ENCODE results near the gene CYLC2.

CYLC2 gene, protein sequence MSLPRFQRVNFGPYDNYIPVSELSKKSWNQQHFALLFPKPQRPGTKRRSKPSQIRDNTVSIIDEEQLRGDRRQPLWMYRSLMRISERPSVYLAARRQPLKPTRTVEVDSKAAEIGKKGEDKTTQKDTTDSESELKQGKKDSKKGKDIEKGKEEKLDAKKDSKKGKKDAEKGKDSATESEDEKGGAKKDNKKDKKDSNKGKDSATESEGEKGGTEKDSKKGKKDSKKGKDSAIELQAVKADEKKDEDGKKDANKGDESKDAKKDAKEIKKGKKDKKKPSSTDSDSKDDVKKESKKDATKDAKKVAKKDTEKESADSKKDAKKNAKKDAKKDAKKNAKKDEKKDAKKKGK

DNA sequence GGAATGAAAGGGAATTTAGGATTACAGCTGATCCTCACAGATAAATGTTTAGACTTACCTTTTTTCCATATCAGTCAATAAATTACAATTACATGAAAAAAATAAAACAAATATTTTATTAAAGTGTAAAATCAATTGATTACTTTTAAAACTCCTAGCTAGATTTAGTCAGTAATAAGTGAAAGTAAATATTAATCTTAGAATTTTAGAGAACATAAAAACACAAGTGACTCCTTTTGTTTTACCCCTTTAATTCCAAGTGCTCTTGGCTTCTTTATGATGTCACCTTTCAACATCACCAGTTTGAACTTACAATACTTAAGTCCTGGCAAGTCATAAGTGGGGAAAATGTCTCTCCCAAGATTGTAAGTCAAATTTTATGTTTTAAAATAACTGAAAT, at the start of gene CYLC2:
TSS of gene CYLC2 (plus strand) at position 301 of the 400 bp plus-strand sequence. CDS start at position 349, 48 bp downstream.
- DNase-seq (ENCODE audit: low read depth in 2 of 2): no peak

DNA sequence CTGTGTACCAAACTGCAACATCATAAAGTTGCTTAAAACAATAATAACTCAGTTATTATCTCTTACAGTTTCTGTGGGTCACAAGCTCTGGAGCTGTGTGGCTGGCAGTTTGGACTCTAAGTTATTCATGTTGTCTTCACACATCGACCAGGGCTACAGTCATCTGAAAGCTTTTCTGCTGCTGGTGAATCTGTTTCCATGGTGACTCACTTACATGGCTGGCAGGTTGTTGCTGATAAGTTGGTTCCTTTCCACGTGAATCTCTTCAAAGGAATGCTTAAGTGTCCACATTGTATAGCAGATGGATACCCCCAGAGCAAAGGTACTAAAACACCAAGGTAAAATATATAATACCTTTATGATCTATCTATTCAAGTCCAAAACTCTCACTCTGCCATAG, 44.8 kb upstream of the CYLC2 start:
- DNase-seq (ENCODE audit: low read depth in 2 of 2): no peak

DNA sequence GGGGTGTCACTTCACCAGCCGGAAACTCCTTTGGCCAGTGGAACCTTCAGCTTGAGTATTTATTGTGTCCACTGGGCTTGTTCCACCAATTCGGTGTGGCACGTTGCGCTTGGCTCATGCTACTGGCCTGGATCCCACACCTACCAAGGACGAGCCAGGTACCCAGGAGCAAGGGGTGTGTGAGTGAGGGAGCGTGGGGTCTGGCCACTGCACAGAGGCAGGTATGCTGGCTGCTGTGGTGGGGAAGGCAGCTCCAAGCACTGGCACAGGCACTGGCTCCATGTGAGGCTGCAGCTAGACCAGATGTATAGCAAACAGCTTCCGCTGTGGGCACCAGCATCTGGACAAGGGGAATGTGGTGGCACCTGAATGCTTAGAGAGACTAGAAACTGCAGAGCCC, 28.1 kb upstream of the CYLC2 start:
- no peak for DNase-seq (ENCODE audit: low read depth in 2 of 2)

DNA sequence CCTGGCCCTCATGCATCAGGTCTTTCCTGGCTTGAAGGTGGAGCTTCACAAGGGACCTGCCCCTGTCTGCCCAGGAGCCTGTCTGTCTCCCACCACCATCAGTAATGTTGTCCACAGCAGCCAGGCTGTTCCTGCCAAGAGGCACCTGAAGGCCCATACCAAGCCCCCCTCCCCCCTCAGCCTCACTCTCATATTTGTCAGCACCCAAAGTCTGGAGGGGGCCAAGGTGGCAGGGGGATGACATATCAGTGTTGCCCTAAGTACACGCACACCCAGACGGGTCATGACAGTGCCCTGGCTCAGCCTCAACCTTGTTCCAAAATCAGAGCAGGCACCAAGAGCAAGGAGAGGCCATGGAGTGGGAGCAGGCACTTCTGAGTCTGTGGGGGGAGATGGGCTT, 27.2 kb upstream of the CYLC2 start:
- no peak for DNase-seq (ENCODE audit: low read depth in 2 of 2)

DNA sequence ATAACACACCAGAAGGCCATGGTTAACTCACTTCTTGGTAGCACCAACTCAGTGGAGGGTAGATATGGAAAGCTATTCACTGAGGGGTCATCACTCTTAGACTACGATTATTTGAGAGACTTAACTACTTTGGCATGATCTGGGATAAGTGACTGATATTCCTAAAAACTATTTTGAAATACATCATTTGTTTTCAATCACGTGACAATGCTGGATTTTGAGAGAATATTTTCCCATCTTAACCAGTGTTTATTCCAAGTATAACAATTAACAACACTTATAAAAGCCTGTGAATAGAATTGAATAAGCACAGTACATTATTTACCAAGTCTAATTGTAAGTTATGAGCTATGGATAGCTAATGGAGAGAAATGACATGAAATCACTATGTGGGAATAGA, 22.4 kb upstream of the CYLC2 start:
- no peak for DNase-seq (ENCODE audit: low read depth in 2 of 2)

DNA sequence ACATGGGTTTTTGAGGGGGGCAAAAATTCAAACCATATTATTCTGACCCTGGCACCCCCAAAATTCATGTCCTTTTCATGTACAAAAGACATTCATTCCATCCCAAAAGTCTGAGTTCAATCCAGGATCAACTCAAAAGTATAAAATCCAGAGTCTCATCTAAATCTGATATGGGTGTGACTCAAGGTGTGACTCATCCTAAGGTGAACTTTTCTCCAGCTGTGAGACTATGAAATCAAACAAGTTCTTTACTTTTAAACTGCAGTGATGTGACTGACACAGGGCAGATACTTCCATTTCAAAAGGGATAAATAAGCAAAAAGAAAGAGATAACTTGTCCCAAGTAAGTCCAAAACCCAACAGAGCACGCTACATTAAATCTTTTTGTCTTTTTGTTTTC, 20.6 kb upstream of the CYLC2 start:
- no peak for DNase-seq (ENCODE audit: low read depth in 2 of 2)

DNA sequence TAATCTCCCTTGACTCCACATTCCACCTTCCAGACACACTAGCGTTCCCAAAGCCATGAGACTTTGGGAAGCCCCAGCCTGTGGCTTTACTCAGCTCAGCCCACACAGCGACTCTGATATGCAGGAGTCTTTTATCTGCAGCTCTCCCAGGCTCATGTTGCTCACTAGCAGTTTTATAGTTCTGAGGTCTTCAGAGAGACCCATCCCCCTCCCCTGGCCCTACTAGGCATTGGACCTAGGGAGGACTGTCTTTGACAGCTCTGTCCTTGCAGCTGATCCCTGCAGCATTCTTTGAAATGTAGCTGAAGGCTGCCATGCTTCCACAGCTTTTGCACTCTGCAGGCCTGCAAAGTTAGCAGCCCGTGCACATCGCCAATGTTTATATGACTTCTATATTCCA, 19.9 kb upstream of the CYLC2 start:
- DNase-seq (ENCODE audit: low read depth in 2 of 2): no peak

DNA sequence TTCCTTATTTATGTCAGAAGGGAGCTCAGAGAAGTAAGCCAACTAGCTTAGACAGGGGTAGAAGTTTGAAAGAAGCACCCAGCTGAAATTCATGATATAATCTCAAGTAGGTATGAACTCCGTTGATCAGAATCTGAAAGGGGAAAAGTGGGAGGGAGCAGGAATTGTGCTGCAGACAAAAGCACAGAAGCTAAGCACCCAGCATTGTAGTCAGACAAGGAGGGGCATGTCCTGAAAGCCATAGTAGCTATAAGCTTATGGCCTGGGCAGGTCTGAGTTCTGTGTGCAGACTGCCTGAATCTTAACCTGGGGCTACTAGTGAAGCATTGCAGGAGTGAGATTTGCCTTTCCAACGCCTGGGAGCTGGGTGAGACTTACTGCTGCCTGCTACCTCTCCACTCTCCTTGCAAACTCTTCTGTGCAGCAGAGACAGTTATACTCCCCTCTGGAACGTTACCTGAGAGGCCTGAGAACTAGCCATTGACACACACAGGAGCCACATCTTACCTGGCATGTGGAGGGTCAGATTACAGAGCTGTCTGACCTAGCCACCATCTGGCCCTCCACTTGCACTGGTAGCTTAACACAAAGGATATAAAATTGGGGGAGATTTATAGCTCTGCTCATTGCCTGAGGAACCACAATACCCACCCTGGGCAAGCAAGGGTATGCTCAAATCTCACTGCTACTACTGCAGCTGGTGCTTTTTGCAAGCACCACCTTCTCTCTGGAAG, 9.8 kb upstream of the CYLC2 start:
- no peak for DNase-seq (ENCODE audit: low read depth in 2 of 2)

DNA sequence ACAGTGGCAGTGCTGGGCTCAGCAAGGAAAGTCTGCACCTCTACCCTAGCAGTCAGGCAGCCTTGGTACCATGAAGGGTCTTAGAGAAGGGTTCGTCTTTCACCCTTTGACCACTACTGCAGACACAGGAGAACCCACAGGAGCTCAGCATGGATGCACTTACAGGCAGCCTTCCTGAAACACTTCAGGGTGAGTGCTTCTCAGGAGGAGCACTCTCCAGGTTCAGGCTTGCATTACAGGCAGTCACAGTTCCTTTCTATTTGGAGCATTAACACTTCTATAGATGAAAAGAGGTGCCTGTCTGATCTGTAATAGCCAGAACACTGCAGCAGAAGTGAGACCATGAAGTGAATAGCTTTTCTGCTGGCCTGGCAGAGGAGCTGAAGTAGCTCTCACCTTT, 8.7 kb upstream of the CYLC2 start:
- no peak for DNase-seq (ENCODE audit: low read depth in 2 of 2)

DNA sequence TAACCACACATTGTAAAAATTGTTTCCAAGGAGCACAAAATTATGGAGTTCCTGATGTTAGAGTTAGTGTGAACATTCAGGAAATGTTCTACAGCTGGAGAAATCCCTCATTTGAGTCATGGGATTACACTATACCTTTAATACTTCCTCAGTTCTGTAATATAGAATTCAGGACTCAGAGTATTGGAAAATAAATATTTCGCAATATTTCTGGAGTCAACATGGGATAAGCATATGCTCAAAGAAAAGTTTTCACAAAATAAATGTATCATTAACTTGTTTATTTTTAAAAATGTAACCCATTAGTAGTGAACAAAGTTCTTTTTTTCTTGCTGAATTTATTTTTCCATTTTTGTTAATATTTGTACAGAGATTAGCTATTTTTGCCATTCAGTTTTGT, 8.6 kb downstream of the CYLC2 start:
- DNase-seq (ENCODE audit: low read depth in 2 of 2): no peak

DNA sequence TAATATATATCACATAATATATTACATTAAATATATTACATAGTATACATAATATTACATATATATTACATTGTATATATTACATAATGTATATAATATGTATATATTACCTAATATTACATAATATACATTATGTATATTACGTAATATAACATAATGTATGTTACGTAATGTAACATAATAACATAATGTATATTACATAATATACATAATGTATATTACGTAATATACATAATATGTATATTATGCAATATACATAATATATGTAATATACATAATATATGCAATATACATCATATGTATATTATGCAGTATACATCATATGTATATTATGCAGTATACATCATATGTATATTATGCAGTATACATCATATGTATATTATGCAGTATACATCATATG, 19.1 kb downstream of the CYLC2 start:
- no peak for DNase-seq (ENCODE audit: low read depth in 2 of 2)

DNA sequence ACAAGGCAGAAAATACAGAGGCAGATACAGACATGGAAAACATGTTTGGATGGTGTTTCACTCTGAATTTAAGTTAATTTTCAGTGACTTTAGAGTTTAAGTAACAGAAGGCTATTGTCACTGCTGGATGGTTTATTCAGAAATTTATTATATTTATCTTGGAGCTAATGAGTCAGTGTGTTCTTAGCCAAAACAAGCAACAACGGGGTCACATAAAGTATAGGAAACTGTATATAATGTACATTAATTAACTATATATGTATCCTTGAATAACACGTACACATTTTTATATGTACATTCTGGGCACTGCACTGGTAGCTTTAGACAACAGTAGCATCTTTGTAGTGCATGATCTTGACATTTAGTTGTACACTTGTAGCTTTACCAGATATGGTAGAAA, 30.7 kb downstream of the CYLC2 start:
- no peak for DNase-seq (ENCODE audit: low read depth in 2 of 2)

DNA sequence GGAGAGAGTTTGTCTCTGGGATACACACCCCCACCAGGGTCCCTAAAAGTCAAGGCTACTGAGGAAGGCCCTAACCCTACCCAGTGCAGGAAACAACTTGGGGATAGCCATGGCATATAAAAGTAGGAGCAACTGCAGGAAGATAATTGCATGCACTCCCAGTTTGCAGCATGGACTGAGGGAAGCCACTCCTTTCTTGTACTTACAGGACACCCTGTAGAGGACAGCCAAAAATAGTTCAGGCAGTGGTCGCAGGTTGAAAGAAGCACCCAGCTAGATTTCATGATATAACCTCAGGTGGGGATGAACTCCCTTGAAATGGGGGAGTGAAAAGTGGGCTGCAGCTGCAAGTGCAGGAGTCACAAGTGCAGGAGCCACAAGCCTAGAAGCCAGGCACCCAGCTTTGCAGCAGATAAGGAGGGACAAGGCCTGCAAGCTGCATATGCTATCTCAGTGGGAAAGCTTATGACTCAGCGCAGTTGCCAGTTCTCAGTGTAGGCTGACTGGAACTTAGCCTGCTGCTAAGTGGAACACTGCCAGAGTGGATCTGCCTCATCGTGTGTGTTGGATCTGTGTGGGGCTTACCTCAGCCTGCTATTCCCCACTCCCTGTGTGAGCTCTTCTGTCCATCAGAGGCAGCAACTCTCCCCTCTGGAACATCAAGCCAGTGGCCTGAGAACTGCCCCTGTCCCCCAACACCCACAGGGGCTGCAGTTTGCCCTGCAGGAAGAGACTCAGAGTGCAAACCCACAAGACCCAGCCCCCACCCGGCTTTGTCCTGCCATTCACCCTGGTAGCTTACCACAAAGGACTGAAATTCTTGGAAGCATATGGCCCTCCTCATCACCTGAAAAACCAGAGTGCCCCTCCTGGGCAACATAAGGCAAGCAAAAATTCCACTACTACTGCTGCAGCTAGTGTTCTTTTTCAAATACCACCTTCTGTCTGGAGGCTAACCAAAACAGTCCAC, 42.7 kb downstream of the CYLC2 start:
- no peak for DNase-seq (ENCODE audit: low read depth in 2 of 2)

DNA sequence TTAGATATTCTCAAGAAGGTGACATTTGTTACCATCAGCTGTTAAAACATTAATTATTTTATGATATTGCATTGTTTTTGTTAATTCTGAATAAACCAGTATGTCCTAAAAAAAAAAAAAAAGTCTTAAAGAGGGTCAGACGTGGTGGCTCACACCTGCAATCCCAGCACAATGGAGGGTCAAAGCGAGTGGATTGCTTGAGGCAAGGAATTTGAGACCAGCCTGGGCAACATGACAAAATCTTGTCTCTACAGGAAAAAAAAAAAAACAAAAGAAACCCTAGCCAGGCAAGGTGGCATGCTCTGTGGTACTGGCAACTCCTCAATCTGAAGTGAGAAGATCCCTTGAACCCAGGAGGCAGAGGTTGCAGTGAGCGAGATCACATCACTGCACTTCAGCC, 46.8 kb downstream of the CYLC2 start:
- no peak for DNase-seq (ENCODE audit: low read depth in 2 of 2)

Measured in stimulated activated CD4-positive, alpha-beta T cell treated with anti-CD3 and anti-CD28 coated beads, Interleukin-4, amount 100 ng/mL, for 48 hours (primary cell).